Loucy (cell line): ENCODE measurements around the gene OGA.

ENCODE experiments used
- CTCF ChIP-seq: fragments of 200-600 bp; sonication (generic); conservative IDR thresholded peaks from 2 replicates; pipeline ENCODE4 v1.5.1; 2014; ENCODE audit warnings: mild to moderate bottlenecking, antibody characterized with exemption, low read length
- EZH2phosphoT487 ChIP-seq: fragments of 200-600 bp; IDR thresholded peaks from 2 replicates; pipeline ENCODE4 v1.6.1; 2018; ENCODE audit warnings: antibody characterized with exemption, mild to moderate bottlenecking, moderate library complexity, borderline replicate concordance

GRCh38 chr10:101783736-101784118, 34.5 kb downstream of the OGA start:
- TF ChIP-seq CTCF = no peak
- TF ChIP-seq EZH2phosphoT487 = no peak
